ENCODE data around the gene ZDHHC20.

DNA sequence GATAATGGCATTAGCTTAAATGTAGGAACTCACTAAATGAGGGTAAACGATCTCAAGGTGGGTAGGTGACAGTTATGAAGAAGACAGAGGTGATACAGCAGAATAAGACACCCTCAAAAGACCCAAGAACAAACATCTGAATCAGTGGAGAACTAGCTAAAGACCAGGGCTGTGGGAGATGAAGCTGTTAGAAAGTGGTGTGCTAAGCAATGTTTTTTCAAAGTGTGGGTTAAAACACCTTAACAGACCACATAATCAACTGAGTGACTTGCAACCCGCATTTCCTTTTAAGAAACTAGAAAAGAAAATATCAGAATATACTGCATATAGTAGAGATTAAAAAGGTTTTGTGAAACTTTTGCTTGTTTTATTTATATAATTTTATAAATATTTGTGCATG is 70.0 kb downstream of the ZDHHC20 start:
- TF ChIP-seq POLR2A (IDR thresholded peaks at IDR 0.05; ENCODE audit: low read depth, low read length) = no peak
- no peak for TF ChIP-seq TAF1 (IDR thresholded peaks at IDR 0.05; ENCODE audit: low read depth, low read length)
- no peak for TF ChIP-seq POLR2AphosphoS5 (IDR thresholded peaks at IDR 0.05; ENCODE audit: low read depth, low read length)
- TF ChIP-seq POU2F2 (IDR thresholded peaks at IDR 0.05; ENCODE audit: low read depth, low read length) = no peak
- TF ChIP-seq SPI1 (IDR thresholded peaks at IDR 0.05; ENCODE audit: low read depth, low read length) = no peak

All from GM12891 (cell line).